ENCODE results near the gene NDEL1.

GRCh38 chr17:8443756-8444155 is 8.1 kb downstream of the NDEL1 start:
- TF ChIP-seq ZNF324 (tag by site-specific recombination; IDR thresholded peaks at IDR 0.05) (no peak), ZNF510 (tag by site-specific recombination; IDR thresholded peaks at IDR 0.05; ENCODE audit: insufficient replicate concordance) (no peak), EGR2 (tag by site-specific recombination; IDR thresholded peaks at IDR 0.05; ENCODE audit: low read depth) (no peak)
- TF ChIP-seq, protein P1, sequence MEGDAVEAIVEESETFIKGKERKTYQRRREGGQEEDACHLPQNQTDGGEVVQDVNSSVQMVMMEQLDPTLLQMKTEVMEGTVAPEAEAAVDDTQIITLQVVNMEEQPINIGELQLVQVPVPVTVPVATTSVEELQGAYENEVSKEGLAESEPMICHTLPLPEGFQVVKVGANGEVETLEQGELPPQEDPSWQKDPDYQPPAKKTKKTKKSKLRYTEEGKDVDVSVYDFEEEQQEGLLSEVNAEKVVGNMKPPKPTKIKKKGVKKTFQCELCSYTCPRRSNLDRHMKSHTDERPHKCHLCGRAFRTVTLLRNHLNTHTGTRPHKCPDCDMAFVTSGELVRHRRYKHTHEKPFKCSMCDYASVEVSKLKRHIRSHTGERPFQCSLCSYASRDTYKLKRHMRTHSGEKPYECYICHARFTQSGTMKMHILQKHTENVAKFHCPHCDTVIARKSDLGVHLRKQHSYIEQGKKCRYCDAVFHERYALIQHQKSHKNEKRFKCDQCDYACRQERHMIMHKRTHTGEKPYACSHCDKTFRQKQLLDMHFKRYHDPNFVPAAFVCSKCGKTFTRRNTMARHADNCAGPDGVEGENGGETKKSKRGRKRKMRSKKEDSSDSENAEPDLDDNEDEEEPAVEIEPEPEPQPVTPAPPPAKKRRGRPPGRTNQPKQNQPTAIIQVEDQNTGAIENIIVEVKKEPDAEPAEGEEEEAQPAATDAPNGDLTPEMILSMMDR (tag by site-specific recombination; IDR thresholded peaks at IDR 0.05) = no peak
- TF ChIP-seq, protein P2, sequence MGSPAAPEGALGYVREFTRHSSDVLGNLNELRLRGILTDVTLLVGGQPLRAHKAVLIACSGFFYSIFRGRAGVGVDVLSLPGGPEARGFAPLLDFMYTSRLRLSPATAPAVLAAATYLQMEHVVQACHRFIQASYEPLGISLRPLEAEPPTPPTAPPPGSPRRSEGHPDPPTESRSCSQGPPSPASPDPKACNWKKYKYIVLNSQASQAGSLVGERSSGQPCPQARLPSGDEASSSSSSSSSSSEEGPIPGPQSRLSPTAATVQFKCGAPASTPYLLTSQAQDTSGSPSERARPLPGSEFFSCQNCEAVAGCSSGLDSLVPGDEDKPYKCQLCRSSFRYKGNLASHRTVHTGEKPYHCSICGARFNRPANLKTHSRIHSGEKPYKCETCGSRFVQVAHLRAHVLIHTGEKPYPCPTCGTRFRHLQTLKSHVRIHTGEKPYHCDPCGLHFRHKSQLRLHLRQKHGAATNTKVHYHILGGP (tag by site-specific recombination; IDR thresholded peaks at IDR 0.05) = no peak

Data from HEK293 (cell line).